HG02943 (cell line): ENCODE data around the gene THEMIS.
A peak's percentile ranks its signal among the peaks of the same experiment; 100 is the strongest.
"Not testable (repeated sequence)": the region's sequence is repeated elsewhere in the genome, so short reads cannot be mapped to it uniquely, and the experiment has no call there.

Experiments
- ATAC-seq: cut with Tn5 transposase; IDR thresholded peaks from one replicate; pipeline ENCODE4 v1.9.1; 2021; ENCODE audit warnings: mild to moderate bottlenecking, low read depth, moderate library complexity; ENCODE audit not compliant: unreplicated experiment

Gene THEMIS

GRCh38 chr6:127918506-127919427 is 17.9 kb upstream of the THEMIS start:
- no peak for ATAC-seq

- ATAC-seq = no peak
These were observed 16.9 kb upstream of the THEMIS start for GRCh38 chr6:127917766-127918165.

GRCh38 chr6:127914240-127914639 is 13.4 kb upstream of the THEMIS start:
- no peak for ATAC-seq

- ATAC-seq = no peak
These were observed 12.1 kb upstream of the THEMIS start for GRCh38 chr6:127912914-127913313.

GRCh38 chr6:127907960-127908640 is 7.2 kb upstream of the THEMIS start:
- peak; percentile 72 for ATAC-seq

- ATAC-seq = no peak
These were observed 3.3 kb upstream of the THEMIS start for GRCh38 chr6:127904160-127904559.

GRCh38 chr6:127902933-127903332 is 2.1 kb upstream of the THEMIS start:
- ATAC-seq = no peak

- ATAC-seq = no peak
These were observed 3.4 kb downstream of the THEMIS start for GRCh38 chr6:127897484-127897883.

- no peak for ATAC-seq
These were observed 6.8 kb downstream of the THEMIS start for GRCh38 chr6:127894051-127894450.

GRCh38 chr6:127893541-127893940 is 7.3 kb downstream of the THEMIS start:
- ATAC-seq = no peak

GRCh38 chr6:127891731-127892326 is 9.0 kb downstream of the THEMIS start:
- ATAC-seq = no peak

GRCh38 chr6:127886603-127887002 is 14.3 kb downstream of the THEMIS start:
- ATAC-seq = no peak

GRCh38 chr6:127884134-127884533 is 16.7 kb downstream of the THEMIS start:
- no peak for ATAC-seq

- ATAC-seq = not testable (repeated sequence)
These were observed 18.9 kb downstream of the THEMIS start for GRCh38 chr6:127881949-127882348.

GRCh38 chr6:127880429-127880828 is 20.4 kb downstream of the THEMIS start:
- ATAC-seq = no peak

- no peak for ATAC-seq
These were observed 21.2 kb downstream of the THEMIS start for GRCh38 chr6:127879685-127880084.

GRCh38 chr6:127878115-127878514 is 22.7 kb downstream of the THEMIS start:
- ATAC-seq = no peak

GRCh38 chr6:127877231-127877630 is 23.6 kb downstream of the THEMIS start:
- no peak for ATAC-seq

- no peak for ATAC-seq
These were observed 31.0 kb downstream of the THEMIS start for GRCh38 chr6:127869772-127870404.

GRCh38 chr6:127869183-127869582 is 31.7 kb downstream of the THEMIS start:
- ATAC-seq = no peak

- ATAC-seq = no peak
These were observed 32.5 kb downstream of the THEMIS start for GRCh38 chr6:127868338-127868737.
